ENCODE data around the gene QKI. TPM values are rescaled to one million over a fixed set of nuclear protein-coding genes. Genes with fewer than 3 reads are reported as not detected.
A peak's percentile ranks its signal among the peaks of the same experiment; 100 is the strongest.
"Not testable (repeated sequence)": the region's sequence is repeated elsewhere in the genome, so short reads cannot be mapped to it uniquely, and the experiment has no call there.

QKI gene
- total RNA-seq, 2 donors from 2014 or later = 366 to 434 TPM

GRCh38 chr6:163423696-163424095 lies 9.2 kb downstream of the QKI start:
- DNase-seq (ENCODE audit: low spot score) = no peak
- no peak for TF ChIP-seq CTCF (IDR thresholded peaks at IDR 0.05)
- Histone ChIP-seq H3K36me3 (no peaks in the 10 kb centered on the region), H3K27me3 (no peaks in the 10 kb centered on the region), H3K9me3 (no peaks in the 10 kb centered on the region), H3K4me3 (peak overlapping the region in 1 of 2 donors; percentile 0), H3K4me1 (peaks cover 0 to 89% of the 10 kb centered on the region in 2 donors), H3K27ac (peak overlapping the region; percentile 100)

GRCh38 chr6:163427498-163428254 lies 13.2 kb downstream of the QKI start:
- H3K4me3 ChIP-seq = no peak overlapping the region
- no peak for DNase-seq (ENCODE audit: low spot score)

GRCh38 chr6:163428373-163428772 lies 13.9 kb downstream of the QKI start:
- H3K27me3 ChIP-seq = no peaks in the 10 kb centered on the region
- H3K27ac ChIP-seq = peak overlapping the region; percentile 37
- H3K9me3 ChIP-seq = no peaks in the 10 kb centered on the region
- DNase-seq (ENCODE audit: low spot score) = no peak
- TF ChIP-seq CTCF (IDR thresholded peaks at IDR 0.05) = no peak
- no peak overlapping the region for H3K4me3 ChIP-seq
- no peaks in the 10 kb centered on the region for H3K36me3 ChIP-seq
- peaks cover 0 to 96% of the 10 kb centered on the region in 2 donors for H3K4me1 ChIP-seq

More at GRCh38 chr6:163427498-163428254, 13.2 kb downstream of the QKI start:
- Histone ChIP-seq H3K27ac (peak overlapping the region; percentile 37 to 100), H3K4me1 (peaks cover 0 to 96% of the 10 kb centered on the region in 2 donors), H3K27me3 (no peaks in the 10 kb centered on the region), H3K36me3 (no peaks in the 10 kb centered on the region), H3K9me3 (no peaks in the 10 kb centered on the region)
- TF ChIP-seq CTCF (IDR thresholded peaks at IDR 0.05) = peak; percentile 18 to 61

- Histone ChIP-seq H3K9me3 (no peaks in the 10 kb centered on the region), H3K27me3 (no peaks in the 10 kb centered on the region), H3K4me1 (peaks cover 0 to 94% of the 10 kb centered on the region in 2 donors), H3K4me3 (no peak overlapping the region), H3K36me3 (no peaks in the 10 kb centered on the region), H3K27ac (peak overlapping the region; percentile 4 to 22)
- no peak for DNase-seq (ENCODE audit: low spot score)
- TF ChIP-seq CTCF (IDR thresholded peaks at IDR 0.05) = no peak
These were observed 15.4 kb downstream of the QKI start for GRCh38 chr6:163429858-163430448.

- H3K4me3 ChIP-seq = no peak overlapping the region
- H3K27ac ChIP-seq = no peak overlapping the region
- H3K27me3 ChIP-seq = no peaks in the 10 kb centered on the region
- TF ChIP-seq CTCF (IDR thresholded peaks at IDR 0.05) = no peak
- no peaks in the 10 kb centered on the region for H3K9me3 ChIP-seq
- H3K4me1 ChIP-seq = peaks cover 0 to 90% of the 10 kb centered on the region in 2 donors
- H3K36me3 ChIP-seq = no peaks in the 10 kb centered on the region
- DNase-seq (ENCODE audit: low spot score) = no peak
These were observed 17.8 kb downstream of the QKI start for GRCh38 chr6:163432300-163432699.

GRCh38 chr6:163433486-163433885 lies 19.0 kb downstream of the QKI start:
- not testable (repeated sequence) for H3K4me3 ChIP-seq; H3K27ac ChIP-seq; H3K9me3 ChIP-seq; H3K27me3 ChIP-seq; DNase-seq (ENCODE audit: low spot score); H3K36me3 ChIP-seq
- peaks cover 0 to 88% of the 10 kb centered on the region in 2 donors for H3K4me1 ChIP-seq
